Vein endothelial cell (primary cell): ENCODE data around the gene BPIFB4. TPM values are rescaled to one million over a fixed set of nuclear protein-coding genes. Genes with fewer than 3 reads are reported as not detected.

ENCODE experiments used
- total RNA-seq: library from RNA; depleted of rRNA; stranded (reverse); fragments of >200 nt; gene quantifications from 2 replicates; pipeline ENCODE4 v1.2.3, GENCODE V29; 2012

Gene BPIFB4
- not detected in 2 replicates for total RNA-seq

GRCh38 chr20:33079259-33079658, at the start of gene BPIFB4:
Gene BPIFB4, plus strand, starts transcription at chr20:33079643. Its CDS starts 1,884 bp downstream, at chr20:33081527.

GRCh38 chr20:33031531-33031930, 47.9 kb upstream of the BPIFB4 start, which contains the start of gene BPIFB6:
Gene BPIFB6, plus strand, starts transcription at chr20:33031648. Its CDS starts 0 bp downstream, at chr20:33031648.

GRCh38 chr20:33053291-33054106, 25.9 kb upstream of the BPIFB4 start, which contains the start of gene BPIFB3:
Gene BPIFB3, plus strand, starts transcription at chr20:33053903. Its CDS starts 1,533 bp downstream, at chr20:33055436.

Other genes starting within 250 kb of the BPIFB4 start
- gene EFCAB8, start 220.7 kb upstream of the BPIFB4 start, total RNA-seq, result under 0.01 TPM in 2 replicates
- gene SUN5, start 75.2 kb upstream of the BPIFB4 start, total RNA-seq, result not detected in 2 replicates
- gene BPIFB2, start 71.9 kb upstream of the BPIFB4 start, total RNA-seq, result not detected in 2 replicates
- not detected in 2 replicates for gene BPIFB6, start 48.0 kb upstream of the BPIFB4 start, total RNA-seq
- gene BPIFB3, start 25.7 kb upstream of the BPIFB4 start, total RNA-seq, result not detected in 2 replicates
- not detected in 2 replicates for gene BPIFA2, start 88.5 kb downstream of the BPIFB4 start, total RNA-seq
- gene BPIFA3, start 137.7 kb downstream of the BPIFB4 start, total RNA-seq, result not detected in 2 replicates
- gene BPIFA1, start 156.4 kb downstream of the BPIFB4 start, total RNA-seq, result not detected in 2 replicates
- not detected in 2 replicates for gene BPIFB1, start 203.6 kb downstream of the BPIFB4 start, total RNA-seq